ENCODE results near the gene EFCAB11. TPM values are rescaled to one million over a fixed set of nuclear protein-coding genes. Genes with fewer than 3 reads are reported as not detected.

The EFCAB11 gene
- total RNA-seq, 2 donors from 2014 or later: 3.1 to 8.9 TPM

DNA sequence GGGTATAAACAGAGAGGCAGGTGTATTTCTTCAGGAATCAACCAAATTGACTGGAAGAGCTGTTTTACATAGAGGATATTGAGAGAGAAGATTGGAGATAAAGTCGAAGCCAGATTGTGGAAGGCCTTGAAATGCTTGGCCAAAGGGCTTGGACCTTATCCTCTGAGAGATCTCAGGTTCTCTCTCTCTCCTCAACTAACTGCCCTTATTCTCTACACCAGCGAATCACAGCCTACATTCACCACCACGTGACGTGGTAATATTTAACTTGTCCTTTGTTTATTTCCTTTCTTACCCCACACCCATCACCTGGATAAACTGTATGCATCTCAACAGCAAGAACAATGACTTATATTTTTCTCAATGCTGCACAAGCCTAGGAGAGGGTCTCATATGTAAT is 207.4 kb downstream of the EFCAB11 start:
- DNase-seq (ENCODE audit: low spot score) (no peak), ATAC-seq (ENCODE audit: insufficient number of reproducible peaks, low FRiP score, low read depth) (no peak)
- no peak overlapping the region for H3K27ac ChIP-seq
- H3K9me3 ChIP-seq: no peaks in the 10 kb centered on the region
- H3K4me1 ChIP-seq (ENCODE audit: control insufficient read depth in 1 of 2, low read depth in 2 of 2): no peaks in the 10 kb centered on the region
- no peaks in the 10 kb centered on the region for H3K36me3 ChIP-seq
- TF ChIP-seq, protein P1, sequence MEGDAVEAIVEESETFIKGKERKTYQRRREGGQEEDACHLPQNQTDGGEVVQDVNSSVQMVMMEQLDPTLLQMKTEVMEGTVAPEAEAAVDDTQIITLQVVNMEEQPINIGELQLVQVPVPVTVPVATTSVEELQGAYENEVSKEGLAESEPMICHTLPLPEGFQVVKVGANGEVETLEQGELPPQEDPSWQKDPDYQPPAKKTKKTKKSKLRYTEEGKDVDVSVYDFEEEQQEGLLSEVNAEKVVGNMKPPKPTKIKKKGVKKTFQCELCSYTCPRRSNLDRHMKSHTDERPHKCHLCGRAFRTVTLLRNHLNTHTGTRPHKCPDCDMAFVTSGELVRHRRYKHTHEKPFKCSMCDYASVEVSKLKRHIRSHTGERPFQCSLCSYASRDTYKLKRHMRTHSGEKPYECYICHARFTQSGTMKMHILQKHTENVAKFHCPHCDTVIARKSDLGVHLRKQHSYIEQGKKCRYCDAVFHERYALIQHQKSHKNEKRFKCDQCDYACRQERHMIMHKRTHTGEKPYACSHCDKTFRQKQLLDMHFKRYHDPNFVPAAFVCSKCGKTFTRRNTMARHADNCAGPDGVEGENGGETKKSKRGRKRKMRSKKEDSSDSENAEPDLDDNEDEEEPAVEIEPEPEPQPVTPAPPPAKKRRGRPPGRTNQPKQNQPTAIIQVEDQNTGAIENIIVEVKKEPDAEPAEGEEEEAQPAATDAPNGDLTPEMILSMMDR (IDR thresholded peaks at IDR 0.05): no peak
- no peak overlapping the region for H3K4me3 ChIP-seq
- H3K27me3 ChIP-seq (replicated peaks; ENCODE audit: insufficient read depth): no peaks in the 10 kb centered on the region

DNA sequence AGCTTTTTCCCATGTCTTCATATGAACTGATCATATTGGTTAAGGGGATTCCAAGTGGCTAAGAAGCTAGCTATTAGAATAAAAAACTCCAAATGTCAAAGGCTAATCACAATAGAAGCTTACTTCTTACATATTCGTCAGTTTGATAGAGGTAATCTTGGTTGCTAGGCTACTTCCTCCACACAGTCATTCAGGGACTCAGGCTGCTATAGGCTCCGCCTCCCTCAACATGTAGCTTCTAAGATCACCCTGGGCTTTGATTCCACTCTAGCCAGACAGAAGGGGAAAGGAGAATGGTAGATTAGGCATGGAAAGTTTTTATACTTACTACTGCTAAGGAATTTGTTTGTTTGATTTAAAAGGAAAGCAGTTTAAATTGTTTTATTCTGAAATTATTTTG is 207.9 kb downstream of the EFCAB11 start:
- H3K9me3 ChIP-seq: no peaks in the 10 kb centered on the region
- no peak for ATAC-seq (ENCODE audit: insufficient number of reproducible peaks, low FRiP score, low read depth)
- DNase-seq (ENCODE audit: low spot score): no peak
- TF ChIP-seq, protein P1 (IDR thresholded peaks at IDR 0.05): no peak
- no peaks in the 10 kb centered on the region for H3K36me3 ChIP-seq
- no peaks in the 10 kb centered on the region for H3K27me3 ChIP-seq (replicated peaks; ENCODE audit: insufficient read depth)
- no peak overlapping the region for H3K27ac ChIP-seq
- H3K4me1 ChIP-seq (ENCODE audit: control insufficient read depth in 1 of 2, low read depth in 2 of 2): no peaks in the 10 kb centered on the region
- no peak overlapping the region for H3K4me3 ChIP-seq

DNA sequence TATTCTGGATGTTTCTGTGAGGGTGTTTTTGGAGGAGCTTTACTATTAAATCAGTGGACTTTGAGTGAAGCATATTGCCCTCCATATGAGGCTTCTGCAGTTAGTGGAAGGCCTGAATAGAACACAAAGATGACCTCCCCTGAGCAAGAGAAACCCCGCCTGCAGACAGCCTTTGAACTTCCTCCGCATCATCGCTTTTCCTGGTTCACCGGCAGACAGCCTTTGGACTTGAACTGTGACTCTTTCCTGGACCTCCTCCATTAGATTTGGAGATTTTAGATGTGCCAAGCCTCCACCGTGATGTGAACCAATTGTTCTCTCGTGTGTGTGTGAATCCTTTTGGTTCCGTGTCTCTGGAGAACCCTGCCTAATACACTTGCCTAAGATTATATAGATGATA is 208.4 kb downstream of the EFCAB11 start:
- H3K9me3 ChIP-seq: no peaks in the 10 kb centered on the region
- no peak for DNase-seq (ENCODE audit: low spot score)
- H3K27me3 ChIP-seq (replicated peaks; ENCODE audit: insufficient read depth): no peaks in the 10 kb centered on the region
- TF ChIP-seq, protein P1 (IDR thresholded peaks at IDR 0.05): no peak
- no peak overlapping the region for H3K27ac ChIP-seq
- no peak for ATAC-seq (ENCODE audit: insufficient number of reproducible peaks, low FRiP score, low read depth)
- no peaks in the 10 kb centered on the region for H3K36me3 ChIP-seq
- H3K4me3 ChIP-seq: no peak overlapping the region
- H3K4me1 ChIP-seq (ENCODE audit: control insufficient read depth in 1 of 2, low read depth in 2 of 2): no peaks in the 10 kb centered on the region

Other genes with a start within 250 kb of the EFCAB11 start
- gene TDP1, start 1.2 kb upstream of the EFCAB11 start, total RNA-seq: 10 to 100 TPM; 11.2 to 21.4 TPM
- under 1 TPM; 0.14 to 0.92 TPM for gene KCNK13, start 107.3 kb upstream of the EFCAB11 start, total RNA-seq

Measured in thoracic aorta (tissue), 2 donors.